GM12878 (cell line): ENCODE measurements around the gene MTX1. TPM values are rescaled to one million over a fixed set of nuclear protein-coding genes. Genes with fewer than 3 reads are reported as not detected.

Experiments
- BRCA1 ChIP-seq: IDR thresholded peaks from 2 replicates; pipeline ENCODE4 v1.6.1; 2011; ENCODE audit warnings: low read depth, low read length, improper control_type of control experiment
- MYB ChIP-seq: fragments of 150-350 bp; IDR thresholded peaks from 2 replicates; pipeline ENCODE4 v1.6.1; 2014; ENCODE audit warnings: mild to moderate bottlenecking, low read depth, low read length, borderline replicate concordance
- PAX8 ChIP-seq: fragments of 450-650 bp; IDR thresholded peaks from 2 replicates; pipeline ENCODE4 v1.6.1; 2017; ENCODE audit warnings: mild to moderate bottlenecking, moderate library complexity
- SP1 ChIP-seq: IDR thresholded peaks from one replicate; pipeline ENCODE4 v1.6.1; 2011; ENCODE audit warnings: low read depth, low read length
- polyA plus RNA-seq, 11 experiments: library from polyadenylated mRNA; depleted of rRNA in 4 of 11; unstranded in 6 of 11; stranded (reverse) in 5 of 11; fragments of >200 nt; fragmentation: Nextera tagmentation in 4 of 11; fragmentation: Illumina TruSeq in 1 of 11; extraction: Ambion mirVana in 4 of 11; extraction: Trizol in 1 of 11; gene quantifications; 1 replicate in 1 of 11; 2 replicates in 10 of 11; pipeline versions ENCODE4 v1.2.1 to v1.2.3, GENCODE V29; 2011 to 2016; ENCODE audit warnings: inconsistent platforms in 2 of 11, missing spikeins in 2 of 11, low read depth in 1 of 11
- total RNA-seq, 4 experiments: library from RNA; depleted of rRNA in 3 of 4; stranded (reverse); fragments of >200 nt in 3 of 4; fragmentation: Illumina TruSeq in 1 of 4; extraction: Trizol in 1 of 4; gene quantifications; 2 replicates each; pipeline versions ENCODE4 v1.2.1 to v1.2.3, GENCODE V29; 2013 to 2021
- TF ChIP-seq, protein P1 (sequence below): IDR thresholded peaks from 2 replicates; pipeline ENCODE4 v1.6.1; 2011; ENCODE audit warnings: borderline replicate concordance, low read depth, mild to moderate bottlenecking, moderate library complexity, low read length; ENCODE audit not compliant: insufficient read depth, poor library complexity, severe bottlenecking
- TF ChIP-seq, protein P2 (sequence below): fragments of 450-650 bp; formaldehyde crosslinking; IDR thresholded peaks from 2 replicates; pipeline ENCODE4 v1.5.0; 2022; ENCODE audit warnings: mild to moderate bottlenecking, missing genetic modification characterization

The MTX1 gene
- total and polyA plus RNA-seq, 10 of the 15 experiments (the other 5 are each of a cell fraction or from before 2014, with no cell fraction given) = 15.8 to 92.0 (median 49.1) TPM

DNA sequence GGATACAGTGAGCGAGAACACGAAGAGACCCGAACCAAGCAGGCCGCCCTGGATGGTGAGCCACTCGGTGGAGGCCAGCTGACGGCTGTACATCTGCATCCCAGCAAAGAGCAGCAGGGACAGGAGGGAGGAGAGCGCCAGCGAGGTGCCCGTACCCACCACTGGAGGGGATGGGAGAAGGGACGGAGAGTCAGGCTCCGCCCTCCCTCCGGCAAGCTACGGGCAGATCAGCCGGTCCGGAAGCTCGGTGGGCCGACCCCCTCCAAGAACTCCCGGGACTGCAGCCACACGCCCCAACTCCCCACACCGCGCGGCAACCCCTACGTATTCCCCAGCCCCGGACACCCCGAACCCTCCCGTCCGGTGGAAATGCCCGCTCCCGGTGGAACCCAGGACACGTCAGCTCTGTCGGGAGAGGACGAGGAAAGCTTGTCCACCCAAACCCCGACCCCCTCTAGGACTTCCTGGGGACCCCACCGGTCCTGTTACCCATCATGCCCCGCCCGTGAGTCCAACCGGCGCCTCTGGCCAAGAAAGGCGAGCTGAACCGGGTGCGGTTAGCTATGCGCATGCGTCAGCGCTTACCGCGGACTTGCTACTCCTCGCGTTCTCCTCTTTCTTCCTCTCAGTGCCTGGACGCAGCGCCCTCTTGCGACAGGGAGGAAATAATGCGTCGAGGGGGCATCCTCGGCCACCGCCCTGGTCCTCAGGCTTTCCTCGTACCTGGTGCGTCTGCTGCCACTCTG, 35.6 kb upstream of the MTX1 start, which contains the start of gene KRTCAP2 (continued):
- TF ChIP-seq, protein P1, sequence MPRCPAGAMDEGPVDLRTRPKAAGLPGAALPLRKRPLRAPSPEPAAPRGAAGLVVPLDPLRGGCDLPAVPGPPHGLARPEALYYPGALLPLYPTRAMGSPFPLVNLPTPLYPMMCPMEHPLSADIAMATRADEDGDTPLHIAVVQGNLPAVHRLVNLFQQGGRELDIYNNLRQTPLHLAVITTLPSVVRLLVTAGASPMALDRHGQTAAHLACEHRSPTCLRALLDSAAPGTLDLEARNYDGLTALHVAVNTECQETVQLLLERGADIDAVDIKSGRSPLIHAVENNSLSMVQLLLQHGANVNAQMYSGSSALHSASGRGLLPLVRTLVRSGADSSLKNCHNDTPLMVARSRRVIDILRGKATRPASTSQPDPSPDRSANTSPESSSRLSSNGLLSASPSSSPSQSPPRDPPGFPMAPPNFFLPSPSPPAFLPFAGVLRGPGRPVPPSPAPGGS = no peak
- peak; percentile 46 for TF ChIP-seq SP1
- TF ChIP-seq, protein P2, sequence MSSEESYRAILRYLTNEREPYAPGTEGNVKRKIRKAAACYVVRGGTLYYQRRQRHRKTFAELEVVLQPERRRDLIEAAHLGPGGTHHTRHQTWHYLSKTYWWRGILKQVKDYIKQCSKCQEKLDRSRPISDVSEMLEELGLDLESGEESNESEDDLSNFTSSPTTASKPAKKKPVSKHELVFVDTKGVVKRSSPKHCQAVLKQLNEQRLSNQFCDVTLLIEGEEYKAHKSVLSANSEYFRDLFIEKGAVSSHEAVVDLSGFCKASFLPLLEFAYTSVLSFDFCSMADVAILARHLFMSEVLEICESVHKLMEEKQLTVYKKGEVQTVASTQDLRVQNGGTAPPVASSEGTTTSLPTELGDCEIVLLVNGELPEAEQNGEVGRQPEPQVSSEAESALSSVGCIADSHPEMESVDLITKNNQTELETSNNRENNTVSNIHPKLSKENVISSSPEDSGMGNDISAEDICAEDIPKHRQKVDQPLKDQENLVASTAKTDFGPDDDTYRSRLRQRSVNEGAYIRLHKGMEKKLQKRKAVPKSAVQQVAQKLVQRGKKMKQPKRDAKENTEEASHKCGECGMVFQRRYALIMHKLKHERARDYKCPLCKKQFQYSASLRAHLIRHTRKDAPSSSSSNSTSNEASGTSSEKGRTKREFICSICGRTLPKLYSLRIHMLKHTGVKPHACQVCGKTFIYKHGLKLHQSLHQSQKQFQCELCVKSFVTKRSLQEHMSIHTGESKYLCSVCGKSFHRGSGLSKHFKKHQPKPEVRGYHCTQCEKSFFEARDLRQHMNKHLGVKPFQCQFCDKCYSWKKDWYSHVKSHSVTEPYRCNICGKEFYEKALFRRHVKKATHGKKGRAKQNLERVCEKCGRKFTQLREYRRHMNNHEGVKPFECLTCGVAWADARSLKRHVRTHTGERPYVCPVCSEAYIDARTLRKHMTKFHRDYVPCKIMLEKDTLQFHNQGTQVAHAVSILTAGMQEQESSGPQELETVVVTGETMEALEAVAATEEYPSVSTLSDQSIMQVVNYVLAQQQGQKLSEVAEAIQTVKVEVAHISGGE (CRISPR knock-in tag) = no peak
- no peak for TF ChIP-seq BRCA1
- no peak for TF ChIP-seq MYB
- no peak for TF ChIP-seq PAX8
- TF ChIP-seq, all 136 proteins: peak for 50
